ENCODE data around the gene CCNI2. TPM values are rescaled to one million over a fixed set of nuclear protein-coding genes. Genes with fewer than 3 reads are reported as not detected.
"Not testable (repeated sequence)": the region's sequence is repeated elsewhere in the genome, so short reads cannot be mapped to it uniquely, and the experiment has no call there.

CCNI2 gene
- total and polyA plus RNA-seq, 11 donors: 0.11 to 0.50 (median 0.20) TPM; not detected in 8

DNA sequence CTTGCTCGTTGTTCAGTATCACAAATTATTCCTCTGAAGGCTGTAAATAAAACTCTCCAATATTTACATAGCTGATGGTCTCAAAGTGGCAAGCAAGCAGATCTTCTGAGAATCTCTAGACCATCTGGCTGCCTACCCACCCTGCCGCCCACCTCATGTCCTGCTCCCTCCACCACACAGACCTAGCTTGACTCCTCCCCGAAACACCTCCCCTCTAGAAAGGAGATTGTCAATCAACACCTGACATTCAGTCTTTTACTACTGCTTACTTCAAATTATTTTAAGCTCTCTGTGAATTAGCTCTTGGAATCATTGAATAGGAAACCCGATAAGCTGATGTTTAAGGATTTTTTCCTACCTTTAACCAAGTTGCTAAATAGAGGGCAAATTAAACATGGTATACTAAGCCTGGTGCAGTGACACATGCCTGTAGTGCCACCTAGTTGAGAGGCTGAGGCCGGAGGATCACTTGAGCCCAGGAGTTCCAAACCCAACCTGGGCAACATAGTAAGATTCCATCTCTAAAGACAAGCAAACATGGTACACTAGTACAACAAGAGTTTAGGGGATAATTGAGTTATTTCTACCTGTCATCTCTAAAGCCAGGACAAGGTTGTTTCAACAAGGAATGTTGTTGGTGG lies 54.9 kb downstream of the CCNI2 start:
- H3K9me3 ChIP-seq: no peaks in the 10 kb centered on the region
- intact Hi-C loops (cut with DNase I): loop anchor here in 1 of 10 donors (10.0 kb wide), 1 partner anchor 277 kb away; no protein-coding TSS in a partner anchor
- H3K36me3 ChIP-seq: no peaks in the 10 kb centered on the region
- H3K4me3 ChIP-seq: no peak overlapping the region
- H3K27ac ChIP-seq: no peak overlapping the region
- TF ChIP-seq, protein P1, sequence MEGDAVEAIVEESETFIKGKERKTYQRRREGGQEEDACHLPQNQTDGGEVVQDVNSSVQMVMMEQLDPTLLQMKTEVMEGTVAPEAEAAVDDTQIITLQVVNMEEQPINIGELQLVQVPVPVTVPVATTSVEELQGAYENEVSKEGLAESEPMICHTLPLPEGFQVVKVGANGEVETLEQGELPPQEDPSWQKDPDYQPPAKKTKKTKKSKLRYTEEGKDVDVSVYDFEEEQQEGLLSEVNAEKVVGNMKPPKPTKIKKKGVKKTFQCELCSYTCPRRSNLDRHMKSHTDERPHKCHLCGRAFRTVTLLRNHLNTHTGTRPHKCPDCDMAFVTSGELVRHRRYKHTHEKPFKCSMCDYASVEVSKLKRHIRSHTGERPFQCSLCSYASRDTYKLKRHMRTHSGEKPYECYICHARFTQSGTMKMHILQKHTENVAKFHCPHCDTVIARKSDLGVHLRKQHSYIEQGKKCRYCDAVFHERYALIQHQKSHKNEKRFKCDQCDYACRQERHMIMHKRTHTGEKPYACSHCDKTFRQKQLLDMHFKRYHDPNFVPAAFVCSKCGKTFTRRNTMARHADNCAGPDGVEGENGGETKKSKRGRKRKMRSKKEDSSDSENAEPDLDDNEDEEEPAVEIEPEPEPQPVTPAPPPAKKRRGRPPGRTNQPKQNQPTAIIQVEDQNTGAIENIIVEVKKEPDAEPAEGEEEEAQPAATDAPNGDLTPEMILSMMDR (IDR thresholded peaks at IDR 0.05): peak in 3 of 12 donors; percentile 16 to 21 (median 16)
- no peak for TF ChIP-seq POLR2A (IDR thresholded peaks at IDR 0.05)
- ATAC-seq: no peak
- WGBS, 4 donors: 84 to 91% (median 88%) methylated on average over 5 of the region's 5 CpGs
- peaks cover 0 to 5% (median 0%) of the 10 kb centered on the region in 12 donors for H3K4me1 ChIP-seq
- no peak for DNase-seq
- peaks cover 0 to 16% (median 0%) of the 10 kb centered on the region in 9 donors for H3K27me3 ChIP-seq

DNA sequence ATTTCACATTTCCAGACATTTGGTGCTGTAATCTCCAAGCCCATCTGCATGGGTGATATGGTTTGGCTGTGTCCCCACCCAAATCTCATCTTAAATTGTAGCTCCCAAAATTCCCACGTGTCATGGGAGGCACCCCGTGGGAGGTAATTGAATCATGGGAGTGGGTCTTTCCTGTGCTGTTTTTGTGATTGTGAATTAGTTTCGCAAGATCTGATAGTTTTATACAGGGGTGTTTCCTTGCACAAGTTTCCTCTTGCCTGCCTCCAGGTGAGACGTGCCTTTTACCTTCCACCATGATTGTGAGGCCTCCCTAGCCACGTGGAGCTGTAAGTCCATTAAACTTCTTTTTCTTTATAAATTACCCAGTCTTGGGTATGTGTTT lies 55.5 kb downstream of the CCNI2 start:
- DNase-seq, H3K36me3 ChIP-seq, H3K4me1 ChIP-seq, H3K4me3 ChIP-seq, ATAC-seq, H3K9me3 ChIP-seq, H3K27ac ChIP-seq: not testable (repeated sequence)
- 67 to 72% (median 71%) methylated on average over 5 of the region's 5 CpGs for WGBS, 4 donors
- peaks cover 0 to 20% (median 0%) of the 10 kb centered on the region in 9 donors for H3K27me3 ChIP-seq
- intact Hi-C loops (cut with DNase I): loop anchor here in 1 of 10 donors (10.0 kb wide), 1 partner anchor 278 kb away; no protein-coding TSS in a partner anchor

Other genes starting within 250 kb of the CCNI2 start
- gene IL5, start 203.9 kb upstream of the CCNI2 start, total RNA-seq: not detected
- gene IL5, start 203.9 kb upstream of the CCNI2 start, polyA plus RNA-seq: not detected
- 10 to 100 TPM; 17.5 to 41.8 (median 32.4) TPM for gene RAD50, start 190.4 kb upstream of the CCNI2 start, total RNA-seq
- gene RAD50, start 190.4 kb upstream of the CCNI2 start, polyA plus RNA-seq: 10 to 100 TPM in 1 of 2 donors, 1 to 10 TPM in 1; 9.3 to 16.1 TPM
- under 1 TPM in 1 of 9 donors, not detected in 8; 0.34 TPM for gene IL13, start 89.3 kb upstream of the CCNI2 start, total RNA-seq
- not detected for gene IL13, start 89.3 kb upstream of the CCNI2 start, polyA plus RNA-seq
- not detected for gene IL4, start 73.4 kb upstream of the CCNI2 start, total RNA-seq
- gene IL4, start 73.4 kb upstream of the CCNI2 start, polyA plus RNA-seq: not detected
- 10 to 100 TPM in 6 of 9 donors, 1 to 10 TPM in 3; 5.8 to 19.3 (median 11.2) TPM for gene KIF3A, start 9.9 kb upstream of the CCNI2 start, total RNA-seq
- 1 to 10 TPM; 6.0 to 8.5 TPM for gene KIF3A, start 9.9 kb upstream of the CCNI2 start, polyA plus RNA-seq
- 10 to 100 TPM; 24.5 to 47.6 (median 33.8) TPM for gene SEPTIN8, start 29.8 kb downstream of the CCNI2 start, total RNA-seq
- 10 to 100 TPM; 11.0 to 19.2 TPM for gene SEPTIN8, start 29.8 kb downstream of the CCNI2 start, polyA plus RNA-seq
- gene SOWAHA, start 65.9 kb downstream of the CCNI2 start, total RNA-seq: under 1 TPM in 3 of 9 donors, not detected in 6; 0.24 to 0.50 (median 0.38) TPM
- gene SOWAHA, start 65.9 kb downstream of the CCNI2 start, polyA plus RNA-seq: under 1 TPM; 0.03 to 0.08 TPM
- gene SHROOM1, start 83.2 kb downstream of the CCNI2 start, total RNA-seq: 1 to 10 TPM; 2.9 to 6.8 (median 4.7) TPM
- 1 to 10 TPM; 2.0 to 4.8 TPM for gene SHROOM1, start 83.2 kb downstream of the CCNI2 start, polyA plus RNA-seq
- under 1 TPM in 8 of 9 donors, not detected in 1; 0.25 to 1.00 (median 0.51) TPM for gene GDF9, start 119.0 kb downstream of the CCNI2 start, total RNA-seq
- under 1 TPM; 0.10 to 0.27 TPM for gene GDF9, start 119.0 kb downstream of the CCNI2 start, polyA plus RNA-seq
- 1,000 to 10,000 TPM in 6 of 9 donors, 100 to 1,000 TPM in 3; 539 to 2,034 (median 1,454) TPM for gene UQCRQ, start 119.2 kb downstream of the CCNI2 start, total RNA-seq
- 1,000 to 10,000 TPM in 1 of 2 donors, 100 to 1,000 TPM in 1; 656 to 2,165 TPM for gene UQCRQ, start 119.2 kb downstream of the CCNI2 start, polyA plus RNA-seq
- 1 to 10 TPM in 4 of 9 donors, under 1 TPM in 5; 0.16 to 1.9 (median 0.91) TPM for gene LEAP2, start 126.2 kb downstream of the CCNI2 start, total RNA-seq
- gene LEAP2, start 126.2 kb downstream of the CCNI2 start, polyA plus RNA-seq: 1 to 10 TPM in 1 of 2 donors, under 1 TPM in 1; 0.37 to 2.0 TPM
- 10 to 100 TPM; 33.1 to 65.8 (median 53.4) TPM for gene AFF4, start 216.2 kb downstream of the CCNI2 start, total RNA-seq
- gene AFF4, start 216.2 kb downstream of the CCNI2 start, polyA plus RNA-seq: 10 to 100 TPM in 1 of 2 donors, 1 to 10 TPM in 1; 6.7 to 24.8 TPM